ENCODE results near the gene GZMB.

DNA sequence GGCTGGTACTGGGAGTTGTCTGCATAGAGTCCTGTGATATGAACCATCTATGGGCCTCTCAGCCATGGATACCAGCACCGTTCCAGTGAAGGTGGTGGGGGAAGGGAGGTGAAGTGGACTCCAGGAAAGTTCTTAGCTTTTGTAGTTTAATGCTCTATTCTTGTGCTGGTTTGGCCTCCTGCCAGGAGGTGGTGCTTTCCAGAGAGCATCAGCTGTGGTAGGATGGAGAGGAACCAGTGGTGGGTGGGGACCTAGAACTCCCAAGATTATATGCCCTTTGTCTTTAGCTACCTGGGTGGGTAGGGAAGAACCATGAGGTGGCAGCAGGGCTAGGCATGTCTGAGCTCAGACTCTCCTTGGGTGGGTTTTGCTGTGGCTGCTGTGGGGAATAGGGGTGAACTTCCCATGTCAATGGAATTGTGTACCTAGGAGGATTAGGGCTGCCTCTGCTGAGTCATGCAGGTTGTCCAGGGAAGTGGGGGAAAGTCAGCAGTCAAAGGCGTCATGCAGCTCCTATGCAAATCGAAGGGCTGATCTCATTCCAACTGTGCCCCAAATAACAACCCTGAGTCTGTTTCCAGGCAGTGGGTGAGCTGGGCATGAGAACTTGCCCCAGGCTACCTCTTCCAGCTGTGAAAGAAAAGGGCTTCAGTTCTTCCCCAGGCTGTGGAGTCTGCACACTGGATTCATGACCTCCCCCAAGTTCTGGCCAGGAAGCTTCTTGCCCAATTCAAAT lies 38.7 kb downstream of the GZMB start:
- TF ChIP-seq, protein P1, sequence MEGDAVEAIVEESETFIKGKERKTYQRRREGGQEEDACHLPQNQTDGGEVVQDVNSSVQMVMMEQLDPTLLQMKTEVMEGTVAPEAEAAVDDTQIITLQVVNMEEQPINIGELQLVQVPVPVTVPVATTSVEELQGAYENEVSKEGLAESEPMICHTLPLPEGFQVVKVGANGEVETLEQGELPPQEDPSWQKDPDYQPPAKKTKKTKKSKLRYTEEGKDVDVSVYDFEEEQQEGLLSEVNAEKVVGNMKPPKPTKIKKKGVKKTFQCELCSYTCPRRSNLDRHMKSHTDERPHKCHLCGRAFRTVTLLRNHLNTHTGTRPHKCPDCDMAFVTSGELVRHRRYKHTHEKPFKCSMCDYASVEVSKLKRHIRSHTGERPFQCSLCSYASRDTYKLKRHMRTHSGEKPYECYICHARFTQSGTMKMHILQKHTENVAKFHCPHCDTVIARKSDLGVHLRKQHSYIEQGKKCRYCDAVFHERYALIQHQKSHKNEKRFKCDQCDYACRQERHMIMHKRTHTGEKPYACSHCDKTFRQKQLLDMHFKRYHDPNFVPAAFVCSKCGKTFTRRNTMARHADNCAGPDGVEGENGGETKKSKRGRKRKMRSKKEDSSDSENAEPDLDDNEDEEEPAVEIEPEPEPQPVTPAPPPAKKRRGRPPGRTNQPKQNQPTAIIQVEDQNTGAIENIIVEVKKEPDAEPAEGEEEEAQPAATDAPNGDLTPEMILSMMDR (IDR thresholded peaks at IDR 0.05; ENCODE audit: low read depth, low read length, poor library complexity, severe bottlenecking), result no peak
- TF ChIP-seq EZH2phosphoT487 (IDR thresholded peaks at IDR 0.05; ENCODE audit: borderline replicate concordance, low read length), result no peak
